GM12878 (cell line): Measurements from ENCODE around the gene SMPDL3A. TPM values are rescaled to one million over a fixed set of nuclear protein-coding genes. Genes with fewer than 3 reads are reported as not detected.
"Not testable (repeated sequence)": the region's sequence is repeated elsewhere in the genome, so short reads cannot be mapped to it uniquely, and the experiment has no call there.

Source experiments
- ATAC-seq: fragments of 200-7000 bp; cut with Tn5 transposase; 3 replicates; pipeline ENCODE4 v1.9.1; 2020; ENCODE audit warnings: mild to moderate bottlenecking, moderate library complexity
- BruUV-seq: library from RNA; stranded (reverse); fragments of 400-500 nt; replicated peaks from 2 replicates; lab custom pipeline; 2021; lab: Mats Ljungman, UMichigan
- CTCF ChIA-PET: fragments of 300-600 bp; sonication (Branson Sonifier 250); formaldehyde crosslinking; extraction: SDS; loops from one replicate; lab custom pipeline; 2021; ENCODE audit warnings: inconsistent platforms; lab: Yijun Ruan, JAX
- POLR2A ChIA-PET: fragments of 350-600 bp; formaldehyde crosslinking; extraction: SDS; loops from one replicate; lab custom pipeline; 2021; ENCODE audit warnings: inconsistent platforms; lab: Charles Lee
- RAD21 ChIA-PET: fragments of 300-600 bp; sonication (Branson Sonifier 250); formaldehyde crosslinking; loops from one replicate; lab custom pipeline; 2023; ENCODE audit warnings: antibody characterized with exemption; ENCODE audit not compliant: unreplicated experiment; lab: Charles Lee
- SMC1A ChIA-PET: fragments of 300-600 bp; sonication (Branson Sonifier 250); formaldehyde crosslinking; loops from one replicate; lab custom pipeline; 2023; ENCODE audit not compliant: unreplicated experiment, uncharacterized antibody; lab: Charles Lee
- DNase-seq: peaks from one replicate; pipeline ENCODE4 v3.0.0-alpha.2; 2011; ENCODE audit warnings: low read depth, low spot score
- FAIRE-seq: peaks from 3 replicates; lab custom pipeline; 2011; peaks lifted over from hg19 to GRCh38; lab: Jason Lieb, UNC
- H2AFZ ChIP-seq: 2 replicates; pipeline ENCODE4 v1.6.0; 2011; ENCODE audit warnings: low read depth, low read length, control low read depth; ENCODE audit not compliant: control insufficient read depth
- H3K27ac ChIP-seq: 2 replicates; pipeline ENCODE4 v1.5.1; 2011; ENCODE audit warnings: control low read depth; ENCODE audit not compliant: control insufficient read depth, insufficient read depth
- H3K27me3 ChIP-seq, 2 experiments: replicated peaks in 1 of 2; 2 replicates each; pipeline versions ENCODE4 v1.6.0 to v1.6.1; 2011; ENCODE audit warnings: low read length in 1 of 2; ENCODE audit not compliant: control insufficient read depth in 2 of 2, insufficient read depth in 2 of 2
- H3K36me3 ChIP-seq, 2 experiments: 2 replicates each; pipeline ENCODE4 v1.5.1; 2011; ENCODE audit warnings: low read length in 1 of 2; ENCODE audit not compliant: control insufficient read depth in 2 of 2, insufficient read depth in 2 of 2
- H3K4me1 ChIP-seq: 2 replicates; pipeline ENCODE4 v1.6.1; 2011; ENCODE audit warnings: mild to moderate bottlenecking, low read length, moderate library complexity, mixed read lengths; ENCODE audit not compliant: control insufficient read depth, insufficient read depth
- H3K4me2 ChIP-seq: 2 replicates; pipeline ENCODE4 v1.6.0; 2011; ENCODE audit warnings: control low read depth; ENCODE audit not compliant: control insufficient read depth, insufficient read depth
- H3K4me3 ChIP-seq: fragments of 200-600 bp; sonication (generic); 2 replicates; pipeline ENCODE4 v1.5.1; 2016
- H3K79me2 ChIP-seq: 2 replicates; pipeline ENCODE4 v1.6.0; 2011; ENCODE audit warnings: low read length; ENCODE audit not compliant: control insufficient read depth, insufficient read depth
- H3K9ac ChIP-seq: 2 replicates; pipeline ENCODE4 v1.8.0; 2011; ENCODE audit warnings: low read length, control low read depth, mixed read lengths; ENCODE audit not compliant: control insufficient read depth, insufficient read depth
- H3K9me3 ChIP-seq: replicated peaks from 3 replicates; pipeline ENCODE4 v1.5.1; 2011; ENCODE audit warnings: mild to moderate bottlenecking, low read length; ENCODE audit not compliant: control insufficient read depth, insufficient read depth
- H4K20me1 ChIP-seq: 2 replicates; pipeline ENCODE4 v1.6.0; 2011; ENCODE audit not compliant: control insufficient read depth, insufficient read depth
- ASH2L ChIP-seq: fragments of 300-600, 200-600 bp; sonication (generic); IDR thresholded peaks from 2 replicates; pipeline ENCODE4 v1.6.1; 2017; ENCODE audit warnings: low read depth, mild to moderate bottlenecking, borderline replicate concordance
- ATF7 ChIP-seq: fragments of 450-650 bp; IDR thresholded peaks from 2 replicates; pipeline ENCODE4 v1.6.1; 2016; ENCODE audit warnings: low read depth, mild to moderate bottlenecking
- BHLHE40 ChIP-seq, 2 experiments: fragments of 450-650 bp in 1 of 2; IDR thresholded peaks; 2 replicates each; pipeline ENCODE4 v1.6.1; 2011 to 2017; ENCODE audit warnings: low read depth in 2 of 2, borderline replicate concordance in 1 of 2, improper control_type of control experiment in 1 of 2, low read length in 1 of 2, mild to moderate bottlenecking in 1 of 2
- BRCA1 ChIP-seq: IDR thresholded peaks from 2 replicates; pipeline ENCODE4 v1.6.1; 2011; ENCODE audit warnings: low read depth, low read length, improper control_type of control experiment
- CBX3 ChIP-seq: fragments of 200-600 bp; sonication (generic); IDR thresholded peaks from 2 replicates; pipeline ENCODE4 v1.6.1; 2016; ENCODE audit warnings: low read depth, borderline replicate concordance
- CEBPB ChIP-seq, 2 experiments: fragments of 150-350 bp in 1 of 2; IDR thresholded peaks; 2 replicates each; pipeline ENCODE4 v1.6.1; 2012 to 2014; ENCODE audit warnings: low read depth in 2 of 2, low read length in 2 of 2, borderline replicate concordance in 1 of 2, inconsistent platforms in 1 of 2
- CHD1 ChIP-seq: IDR thresholded peaks from 2 replicates; pipeline ENCODE4 v1.6.1; 2012; ENCODE audit warnings: low read depth, low read length, improper control_type of control experiment
- E4F1 ChIP-seq: fragments of 450-650 bp; IDR thresholded peaks from 2 replicates; pipeline ENCODE4 v1.6.1; 2018; ENCODE audit warnings: borderline replicate concordance, mild to moderate bottlenecking; ENCODE audit not compliant: partially characterized antibody
- IKZF2 ChIP-seq, 2 experiments: fragments of 450-650 bp; IDR thresholded peaks; 2 replicates each; pipeline ENCODE4 v1.6.1; 2017; ENCODE audit warnings: mild to moderate bottlenecking in 2 of 2, moderate library complexity in 2 of 2
- JUND ChIP-seq: IDR thresholded peaks from 2 replicates; pipeline ENCODE4 v1.6.1; 2012; ENCODE audit warnings: low read depth, mild to moderate bottlenecking, low read length, improper control_type of control experiment, moderate library complexity
- POLR2AphosphoS5 ChIP-seq: IDR thresholded peaks from 2 replicates; pipeline ENCODE4 v1.6.1; 2011; ENCODE audit warnings: mild to moderate bottlenecking, low read length, inconsistent platforms
- RUNX3 ChIP-seq: IDR thresholded peaks from 2 replicates; pipeline ENCODE4 v1.6.1; 2012; ENCODE audit warnings: low read length, inconsistent platforms
- SIX5 ChIP-seq: IDR thresholded peaks from 2 replicates; pipeline ENCODE4 v1.6.1; 2011; ENCODE audit warnings: mild to moderate bottlenecking, low read depth, low read length, moderate library complexity; ENCODE audit not compliant: severe bottlenecking
- SREBF2 ChIP-seq: IDR thresholded peaks from 2 replicates; pipeline ENCODE4 v1.6.1; 2012; ENCODE audit warnings: mild to moderate bottlenecking, low read length
- TARDBP ChIP-seq: IDR thresholded peaks from 2 replicates; pipeline ENCODE4 v1.6.1; 2016; ENCODE audit warnings: borderline replicate concordance
- WGBS: methylation state at CpG from one replicate; pipeline ENCODE4 v1.1.6; 2016; ENCODE audit warnings: low lambda C conversion rate; ENCODE audit not compliant: insufficient replicate concordance, insufficient coverage; ENCODE audit errors: missing lambda C conversion rate; 5-methylcytosine and 5-hydroxymethylcytosine counted together
- in situ Hi-C: fragments of 300-500 bp; cut with MboI; formaldehyde crosslinking; loops from 9 replicates; pipeline ENCODE4 v1.14.3; 2018; ENCODE audit warnings: mixed read lengths
- intact Hi-C: fragments of 100-400 bp; cut with micrococcal nuclease; formaldehyde crosslinking; loops from one replicate; pipeline ENCODE4 v1.14.2; 2022; ENCODE audit not compliant: unreplicated experiment
- polyA plus RNA-seq, 11 experiments: library from polyadenylated mRNA; depleted of rRNA in 4 of 11; unstranded in 6 of 11; stranded (reverse) in 5 of 11; fragments of >200 nt; fragmentation: Nextera tagmentation in 4 of 11; fragmentation: Illumina TruSeq in 1 of 11; extraction: Ambion mirVana in 4 of 11; extraction: Trizol in 1 of 11; gene quantifications; 1 replicate in 1 of 11; 2 replicates in 10 of 11; pipeline versions ENCODE4 v1.2.1 to v1.2.3, GENCODE V29; 2011 to 2016; ENCODE audit warnings: inconsistent platforms in 2 of 11, missing spikeins in 2 of 11, low read depth in 1 of 11
- total RNA-seq, 4 experiments: library from RNA; depleted of rRNA in 3 of 4; stranded (reverse); fragments of >200 nt in 3 of 4; fragmentation: Illumina TruSeq in 1 of 4; extraction: Trizol in 1 of 4; gene quantifications; 2 replicates each; pipeline versions ENCODE4 v1.2.1 to v1.2.3, GENCODE V29; 2013 to 2021

SMPDL3A gene
- total and polyA plus RNA-seq, 10 of the 15 experiments (the other 5 are each of a cell fraction or from before 2014, with no cell fraction given) = 0.05 to 0.91 (median 0.09) TPM; not detected in 3

GRCh38 chr6:122744856-122745255, 44.2 kb upstream of the SMPDL3A start:
- H3K9ac ChIP-seq, BruUV-seq, FAIRE-seq, DNase-seq, H2AFZ ChIP-seq, H3K4me3 ChIP-seq, H4K20me1 ChIP-seq, H3K4me1 ChIP-seq, H3K9me3 ChIP-seq, ATAC-seq, H3K36me3 ChIP-seq, H3K79me2 ChIP-seq, POLR2A ChIA-PET, H3K27ac ChIP-seq, H3K4me2 ChIP-seq, H3K27me3 ChIP-seq: not testable (repeated sequence)
- RAD21 ChIA-PET = interaction anchor here (0.8 to 5.0 kb wide), 10 partner anchors 12 to 253 kb away, joined by 3 to 103 read pairs (median 10); partner anchors contain the start of gene SMPDL3A
- SMC1A ChIA-PET = interaction anchor here (0.7 to 12.2 kb wide), 18 partner anchors 9 to 253 kb away, joined by 3 to 177 read pairs (median 6); partner anchors contain the start of gene SMPDL3A
- CTCF ChIA-PET = interaction anchor here (0.7 to 23.5 kb wide), 23 partner anchors 9 to 970 kb away, joined by 3 to 640 read pairs (median 5); partner anchors contain the start of gene SMPDL3A
- 64% methylated on average over 3 of the region's 3 CpGs for WGBS
- in situ Hi-C loops (loop anchor here (5.0 kb wide), 1 partner anchor 92 kb away; no protein-coding TSS in a partner anchor), intact Hi-C loops (loop anchor here (1.0 kb wide), 1 partner anchor 94 kb away; no protein-coding TSS in a partner anchor)

- no TSS peak for BruUV-seq
- POLR2A ChIA-PET = no interaction called here
- RAD21 ChIA-PET = interaction anchor here (2.8 to 5.0 kb wide), 2 partner anchors 44 to 92 kb away, joined by 16 to 103 read pairs; partner anchors contain the start of gene SMPDL3A
- H3K27me3 ChIP-seq = no peaks in the 10 kb centered on the region
- H3K27ac ChIP-seq = no peak overlapping the region
- no peak overlapping the region for H3K4me2 ChIP-seq
- intact Hi-C loops = no loop called here
- no peak overlapping the region for H3K9ac ChIP-seq
- no peak for DNase-seq
- SMC1A ChIA-PET = interaction anchor here (1.1 to 12.2 kb wide), 6 partner anchors 13 to 92 kb away, joined by 3 to 177 read pairs (median 6); no protein-coding TSS in a partner anchor
- no peak overlapping the region for H2AFZ ChIP-seq
- no peak overlapping the region for H3K4me3 ChIP-seq
- no peaks in the 10 kb centered on the region for H3K79me2 ChIP-seq
- WGBS = 51% methylated on average over 9 of the region's 9 CpGs
- H3K36me3 ChIP-seq = no peaks in the 10 kb centered on the region
- no peaks in the 10 kb centered on the region for H4K20me1 ChIP-seq
- no peak for ATAC-seq
- CTCF ChIA-PET = interaction anchor here (1.1 to 23.5 kb wide), 10 partner anchors 16 to 124 kb away, joined by 3 to 640 read pairs (median 16); partner anchors contain the start of gene SMPDL3A
- in situ Hi-C loops = loop anchor here (5.0 kb wide), 1 partner anchor 91 kb away; no protein-coding TSS in a partner anchor
- no peak for FAIRE-seq
- 0 out of 2 replicates have a peak, but pooled peaks cover 3% of the 10 kb centered on the region for H3K4me1 ChIP-seq
- no peaks in the 10 kb centered on the region for H3K9me3 ChIP-seq
- TF ChIP-seq SREBF2 = no peak
- no peak for TF ChIP-seq POLR2AphosphoS5
- no peak for TF ChIP-seq CBX3
- no peak for TF ChIP-seq TARDBP
- no peak for TF ChIP-seq CEBPB (IDR thresholded peaks at IDR 0.05; ENCODE audit: borderline replicate concordance in 1 of 2, low read depth in 2 of 2, low read length in 2 of 2)
- TF ChIP-seq SIX5 = no peak
- no peak for TF ChIP-seq E4F1
- no peak for TF ChIP-seq RUNX3
- TF ChIP-seq BRCA1 = no peak
- no peak for TF ChIP-seq ASH2L
- TF ChIP-seq IKZF2 (IDR thresholded peaks at IDR 0.05) = no peak
- no peak for TF ChIP-seq BHLHE40 (IDR thresholded peaks at IDR 0.05; ENCODE audit: borderline replicate concordance in 1 of 2, low read depth in 2 of 2, low read length in 1 of 2)
- no peak for TF ChIP-seq ATF7
- TF ChIP-seq CHD1 = no peak
- TF ChIP-seq JUND = no peak
Measured at GRCh38 chr6:122746688-122747087, 42.4 kb upstream of the SMPDL3A start.
